WI38 (cell line): ENCODE measurements around the gene MAB21L2.

ENCODE experiments used
- H3K4me3 ChIP-seq: 2 replicates; pipeline ENCODE4 v1.5.1; 2011; ENCODE audit warnings: low read depth, mild to moderate bottlenecking, control low read depth, low read length
- CTCF ChIP-seq: IDR thresholded peaks from 2 replicates; pipeline ENCODE4 v1.5.1; 2012; ENCODE audit warnings: low read depth, mild to moderate bottlenecking, control low read depth, low read length

The MAB21L2 gene

GRCh38 chr4:150583287-150584110 lies 1.5 kb downstream of the MAB21L2 start:
- no peak for TF ChIP-seq CTCF
- H3K4me3 ChIP-seq: peak overlapping the region; percentile 49

- H3K4me3 ChIP-seq: no peak overlapping the region
- no peak for TF ChIP-seq CTCF
These were observed 2.4 kb downstream of the MAB21L2 start for GRCh38 chr4:150584111-150584915.

- no peak overlapping the region for H3K4me3 ChIP-seq
- no peak for TF ChIP-seq CTCF
These were observed 3.7 kb downstream of the MAB21L2 start for GRCh38 chr4:150585611-150586010.

GRCh38 chr4:150586162-150586810 lies 4.3 kb downstream of the MAB21L2 start:
- H3K4me3 ChIP-seq: no peak overlapping the region
- no peak for TF ChIP-seq CTCF

GRCh38 chr4:150588316-150588715 lies 6.4 kb downstream of the MAB21L2 start:
- no peak overlapping the region for H3K4me3 ChIP-seq
- no peak for TF ChIP-seq CTCF

GRCh38 chr4:150589157-150589556 lies 7.2 kb downstream of the MAB21L2 start:
- no peak overlapping the region for H3K4me3 ChIP-seq
- TF ChIP-seq CTCF: no peak
